Thyroid gland (tissue), 4 donors: Measurements from ENCODE around the gene EMID1. TPM values are rescaled to one million over a fixed set of nuclear protein-coding genes. Genes with fewer than 3 reads are reported as not detected.

Experiments
- DNase-seq, 2 donors: peaks; one replicate each; pipeline ENCODE4 v3.0.0-alpha.2; 2019
- H3K27ac ChIP-seq, 3 donors: fragments of 200-600 bp; sonication (generic); 1 replicate in 2 of 3; 2 replicates in 1 of 3; pipeline ENCODE4 v1.5.1; 2016 to 2019; ENCODE audit warnings: mild to moderate bottlenecking in 1 of 3, moderate library complexity in 1 of 3
- H3K27me3 ChIP-seq: fragments of 200-600 bp; sonication (generic); one replicate; pipeline ENCODE4 v1.5.1; 2019
- H3K36me3 ChIP-seq, 2 donors: fragments of 200-600 bp; sonication (generic); one replicate each; pipeline ENCODE4 v1.5.1; 2016 to 2019
- H3K4me1 ChIP-seq, 2 donors: fragments of 200-600 bp; sonication (generic); one replicate each; pipeline ENCODE4 v1.5.1; 2017 to 2019
- H3K4me3 ChIP-seq, 3 donors: fragments of 200-600 bp; sonication (generic); replicated peaks in 1 of 3; 1 replicate in 2 of 3; 2 replicates in 1 of 3; pipeline ENCODE4 v1.5.1; 2016; ENCODE audit warnings: mild to moderate bottlenecking in 1 of 3
- H3K9me3 ChIP-seq: fragments of 200-600 bp; sonication (generic); one replicate; pipeline ENCODE4 v1.5.1; 2017
- CTCF ChIP-seq, 6 experiments: fragments of 200-600 bp in 3 of 6; fragments of 450-650 bp in 3 of 6; sonication (generic) in 3 of 6; IDR thresholded peaks; one replicate each; pipeline ENCODE4 v1.5.1; 2016 to 2019; ENCODE audit warnings: antibody characterized with exemption in 6 of 6, mild to moderate bottlenecking in 2 of 6, inconsistent platforms in 1 of 6, moderate library complexity in 1 of 6
- POLR2A ChIP-seq, 2 donors: fragments of 450-650 bp; IDR thresholded peaks; one replicate each; pipeline ENCODE4 v1.6.1; 2017; ENCODE audit warnings: antibody characterized with exemption in 2 of 2, mild to moderate bottlenecking in 2 of 2, moderate library complexity in 1 of 2
- WGBS, 2 donors: methylation state at CpG; one replicate each; pipeline ENCODE4 v1.1.5; 2017; 5-methylcytosine and 5-hydroxymethylcytosine counted together
- intact Hi-C: fragments of 100-400 bp; cut with DNase I; formaldehyde crosslinking; loops from one replicate; pipeline ENCODE4 v1.15.1; 2023
- total RNA-seq, 4 donors: library from RNA; depleted of rRNA; stranded (reverse); fragments of >200 nt; gene quantifications; one replicate each; pipeline ENCODE4 v1.2.3, GENCODE V29; 2016

Gene EMID1
- total RNA-seq, 4 donors from 2014 or later, result 14.0 to 55.9 (median 19.0) TPM

- no peak for TF ChIP-seq CTCF (IDR thresholded peaks at IDR 0.05)
- TF ChIP-seq POLR2A (IDR thresholded peaks at IDR 0.05), result no peak
- intact Hi-C loops, result no loop called here
- H3K4me3 ChIP-seq, result no peak overlapping the region
- H3K36me3 ChIP-seq, result no peaks in the 10 kb centered on the region
- no peaks in the 10 kb centered on the region for H3K9me3 ChIP-seq
- WGBS, 2 donors, result 92 to 97% methylated on average over 4 of the region's 6 CpGs
- no peak overlapping the region for H3K27ac ChIP-seq
- no peak for DNase-seq
- H3K27me3 ChIP-seq, result no peaks in the 10 kb centered on the region
- H3K4me1 ChIP-seq, result no peaks in the 10 kb centered on the region
Measured at GRCh38 chr22:29172216-29172615, 33.5 kb upstream of the EMID1 start.

GRCh38 chr22:29175312-29175835 lies 30.3 kb upstream of the EMID1 start:
- no peaks in the 10 kb centered on the region for H3K9me3 ChIP-seq
- H3K27me3 ChIP-seq, result no peaks in the 10 kb centered on the region
- no peak overlapping the region for H3K27ac ChIP-seq
- no peak for DNase-seq
- TF ChIP-seq POLR2A (IDR thresholded peaks at IDR 0.05) (no peak), CTCF (IDR thresholded peaks at IDR 0.05) (no peak)
- H3K36me3 ChIP-seq, result no peaks in the 10 kb centered on the region
- H3K4me3 ChIP-seq, result no peak overlapping the region
- WGBS, 2 donors, result 91% methylated on average over 1 of the region's 1 CpG
- intact Hi-C loops, result no loop called here
- no peaks in the 10 kb centered on the region for H3K4me1 ChIP-seq

GRCh38 chr22:29183971-29184848 lies 21.5 kb upstream of the EMID1 start:
- Histone ChIP-seq H3K27me3 (no peaks in the 10 kb centered on the region), H3K4me1 (no peaks in the 10 kb centered on the region), H3K36me3 (no peaks in the 10 kb centered on the region), H3K4me3 (no peak overlapping the region), H3K27ac (no peak overlapping the region), H3K9me3 (no peaks in the 10 kb centered on the region)
- intact Hi-C loops, result no loop called here
- 86 to 90% methylated on average over 19 of the region's 19 CpGs for WGBS, 2 donors
- TF ChIP-seq CTCF (IDR thresholded peaks at IDR 0.05) (no peak), POLR2A (IDR thresholded peaks at IDR 0.05) (no peak)
- no peak for DNase-seq

- no peak overlapping the region for H3K4me3 ChIP-seq
- 72 to 84% methylated on average over 10 to 12 of the region's 12 CpGs for WGBS, 2 donors
- H3K27me3 ChIP-seq, result no peaks in the 10 kb centered on the region
- no peaks in the 10 kb centered on the region for H3K4me1 ChIP-seq
- TF ChIP-seq POLR2A (IDR thresholded peaks at IDR 0.05) (no peak), CTCF (IDR thresholded peaks at IDR 0.05) (no peak)
- no peaks in the 10 kb centered on the region for H3K9me3 ChIP-seq
- intact Hi-C loops, result no loop called here
- H3K27ac ChIP-seq, result no peak overlapping the region
- H3K36me3 ChIP-seq, result no peaks in the 10 kb centered on the region
- DNase-seq, result no peak
Measured at GRCh38 chr22:29184849-29185490, 20.7 kb upstream of the EMID1 start.

GRCh38 chr22:29186302-29186701 lies 19.4 kb upstream of the EMID1 start:
- 98% methylated on average over 1 of the region's 1 CpG for WGBS, 2 donors
- Histone ChIP-seq H3K27ac (no peak overlapping the region), H3K27me3 (no peaks in the 10 kb centered on the region), H3K36me3 (no peaks in the 10 kb centered on the region), H3K4me1 (no peaks in the 10 kb centered on the region), H3K9me3 (no peaks in the 10 kb centered on the region), H3K4me3 (no peak overlapping the region)
- no peak for TF ChIP-seq POLR2A (IDR thresholded peaks at IDR 0.05)
- TF ChIP-seq CTCF (IDR thresholded peaks at IDR 0.05), result no peak
- DNase-seq, result no peak
- intact Hi-C loops, result no loop called here
